CD4-positive, alpha-beta T cell treated with Interleukin-10 for 1 hour (primary cell): ENCODE data around the gene PPM1M.

ENCODE experiments used
- DNase-seq: peaks from one replicate; pipeline ENCODE4 v3.0.0-alpha.2; 2020

PPM1M gene, protein sequence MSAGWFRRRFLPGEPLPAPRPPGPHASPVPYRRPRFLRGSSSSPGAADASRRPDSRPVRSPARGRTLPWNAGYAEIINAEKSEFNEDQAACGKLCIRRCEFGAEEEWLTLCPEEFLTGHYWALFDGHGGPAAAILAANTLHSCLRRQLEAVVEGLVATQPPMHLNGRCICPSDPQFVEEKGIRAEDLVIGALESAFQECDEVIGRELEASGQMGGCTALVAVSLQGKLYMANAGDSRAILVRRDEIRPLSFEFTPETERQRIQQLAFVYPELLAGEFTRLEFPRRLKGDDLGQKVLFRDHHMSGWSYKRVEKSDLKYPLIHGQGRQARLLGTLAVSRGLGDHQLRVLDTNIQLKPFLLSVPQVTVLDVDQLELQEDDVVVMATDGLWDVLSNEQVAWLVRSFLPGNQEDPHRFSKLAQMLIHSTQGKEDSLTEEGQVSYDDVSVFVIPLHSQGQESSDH

GRCh38 chr3:52245322-52246263 lies at the start of gene PPM1M:
Gene PPM1M, plus strand, starts transcription at chr3:52245759. Its CDS starts 66 bp downstream, at chr3:52245825.
- DNase-seq, result peak; percentile 78

- DNase-seq, result no peak
Measured at GRCh38 chr3:52195823-52196331, 49.7 kb upstream of the PPM1M start.

GRCh38 chr3:52196977-52197376 lies 48.6 kb upstream of the PPM1M start:
- no peak for DNase-seq

DNA sequence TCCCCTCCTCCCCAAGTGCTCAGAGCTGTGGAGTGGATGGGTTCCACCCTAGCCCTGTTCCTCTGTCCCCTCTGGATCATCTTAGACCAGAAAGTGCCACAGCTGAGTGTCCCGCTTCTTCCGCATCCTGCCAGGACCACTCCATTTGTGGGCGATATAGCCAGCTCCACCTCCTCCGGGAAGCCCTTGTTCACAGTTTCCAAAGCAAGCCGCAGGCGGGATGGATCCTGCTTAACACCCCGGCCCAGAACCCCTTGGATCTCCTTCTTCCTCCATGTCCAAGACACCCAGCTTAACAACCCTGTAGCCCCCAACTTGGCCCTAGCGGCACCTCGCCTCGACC lies 48.1 kb upstream of the PPM1M start:
- no peak for DNase-seq

- peak; percentile 94 for DNase-seq
Measured at GRCh38 chr3:52197842-52198625, 47.5 kb upstream of the PPM1M start, which contains the start of gene ALAS1. Gene ALAS1, plus strand, starts transcription at chr3:52198160. Its CDS starts 1,082 bp downstream, at chr3:52199242.

- no peak for DNase-seq
Measured at GRCh38 chr3:52198643-52199608, 46.6 kb upstream of the PPM1M start.

DNA sequence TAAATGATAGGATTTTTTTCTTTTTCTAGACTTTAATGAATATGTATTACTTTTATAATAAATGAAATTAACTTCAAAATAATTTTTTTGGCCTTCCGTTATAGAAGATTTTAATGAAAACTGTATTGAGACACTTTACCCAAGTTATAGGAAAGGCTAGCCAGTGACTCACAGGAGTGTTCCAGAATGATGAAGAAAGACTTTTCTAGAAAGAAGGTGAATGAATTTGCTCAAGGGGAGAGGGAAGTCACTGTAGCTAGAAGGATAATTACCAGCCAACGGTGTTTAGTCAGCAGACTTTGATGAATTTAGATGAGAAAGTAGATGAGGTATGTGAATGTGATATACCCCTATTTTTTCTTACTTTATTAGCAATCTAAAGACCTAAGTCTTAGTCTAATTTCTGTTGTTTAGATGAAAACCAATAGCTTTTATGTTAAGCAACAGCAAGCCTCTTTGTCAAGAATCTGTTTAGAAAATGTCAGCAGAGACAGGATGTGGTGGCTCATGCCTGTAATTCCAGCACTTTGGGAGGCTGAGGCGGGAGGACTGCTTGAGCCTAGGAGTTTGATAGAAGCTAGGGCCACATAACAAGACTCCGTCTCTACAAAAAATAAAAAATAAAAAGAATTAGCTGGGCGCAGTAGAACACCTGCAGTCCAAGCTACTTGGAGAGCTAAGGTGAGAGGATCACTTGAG lies 44.4 kb upstream of the PPM1M start:
- no peak for DNase-seq

- no peak for DNase-seq
Measured at GRCh38 chr3:52202384-52203077, 43.0 kb upstream of the PPM1M start.

DNA sequence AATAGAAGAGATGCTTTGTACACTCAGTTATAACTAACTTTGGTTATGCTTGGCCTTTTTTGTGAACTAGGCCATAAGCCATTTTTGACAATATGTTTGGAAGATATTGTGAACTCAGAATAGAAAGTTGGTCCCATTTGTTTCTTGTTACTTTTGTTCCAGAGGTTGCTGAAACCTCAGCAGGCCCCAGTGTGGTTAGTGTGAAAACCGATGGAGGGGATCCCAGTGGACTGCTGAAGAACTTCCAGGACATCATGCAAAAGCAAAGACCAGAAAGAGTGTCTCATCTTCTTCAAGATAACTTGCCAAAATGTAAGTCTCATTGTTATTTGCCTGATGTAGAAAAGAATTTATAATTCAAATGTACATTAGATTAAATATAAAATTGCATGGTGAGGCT lies 41.9 kb upstream of the PPM1M start:
- DNase-seq, result no peak

DNA sequence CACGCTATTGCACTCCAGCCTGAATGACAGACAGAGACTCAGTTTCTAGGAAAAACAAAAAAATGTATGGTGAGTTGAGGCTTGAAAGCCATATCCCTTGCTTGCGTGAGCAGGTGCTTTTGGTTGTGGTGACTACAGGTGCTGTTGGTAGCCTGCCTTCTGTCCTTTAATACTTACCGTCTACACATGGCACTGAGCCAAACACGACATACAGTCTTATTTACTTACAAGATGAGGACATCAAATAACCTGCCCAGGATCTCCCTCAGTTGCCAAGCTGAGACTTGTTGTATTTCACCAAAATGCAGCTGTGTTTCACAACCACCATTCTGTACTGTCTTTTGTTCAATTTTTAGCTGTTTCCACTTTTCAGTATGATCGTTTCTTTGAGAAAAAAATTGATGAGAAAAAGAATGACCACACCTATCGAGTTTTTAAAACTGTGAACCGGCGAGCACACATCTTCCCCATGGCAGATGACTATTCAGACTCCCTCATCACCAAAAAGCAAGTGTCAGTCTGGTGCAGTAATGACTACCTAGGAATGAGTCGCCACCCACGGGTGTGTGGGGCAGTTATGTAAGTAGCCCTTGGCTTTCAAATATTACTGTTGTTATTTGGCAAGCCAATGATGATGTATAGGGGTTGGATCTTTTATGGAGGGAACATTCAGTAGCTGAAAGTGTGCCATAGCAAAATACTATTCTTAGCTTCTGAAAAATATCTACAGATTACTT lies 41.1 kb upstream of the PPM1M start:
- DNase-seq, result no peak

DNA sequence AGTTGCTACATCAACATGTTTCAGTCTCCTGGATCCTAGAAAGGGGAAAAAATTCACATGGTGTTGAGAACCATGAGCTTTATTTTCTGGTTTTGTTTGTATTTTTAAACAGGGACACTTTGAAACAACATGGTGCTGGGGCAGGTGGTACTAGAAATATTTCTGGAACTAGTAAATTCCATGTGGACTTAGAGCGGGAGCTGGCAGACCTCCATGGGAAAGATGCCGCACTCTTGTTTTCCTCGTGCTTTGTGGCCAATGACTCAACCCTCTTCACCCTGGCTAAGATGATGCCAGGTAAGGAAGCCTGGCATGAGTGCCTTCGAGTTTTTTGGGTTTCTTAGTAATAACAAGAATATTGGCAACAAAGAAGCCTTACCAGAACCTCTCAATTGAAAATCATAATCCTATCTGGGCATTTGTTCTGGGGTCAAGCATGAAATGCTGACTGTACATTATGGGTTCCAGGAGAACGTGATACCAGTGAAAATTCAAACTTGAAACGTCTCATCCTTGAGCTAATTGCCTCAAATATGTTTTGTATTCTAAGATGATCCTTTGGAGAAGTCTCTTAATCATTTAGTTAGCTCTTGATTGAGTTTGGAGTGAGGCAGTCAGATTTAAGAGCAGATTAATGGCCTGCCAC lies 39.7 kb upstream of the PPM1M start:
- no peak for DNase-seq

- no peak for DNase-seq
Measured at GRCh38 chr3:52208556-52208955, 37.0 kb upstream of the PPM1M start.

GRCh38 chr3:52210037-52210436 lies 35.5 kb upstream of the PPM1M start:
- no peak for DNase-seq

DNA sequence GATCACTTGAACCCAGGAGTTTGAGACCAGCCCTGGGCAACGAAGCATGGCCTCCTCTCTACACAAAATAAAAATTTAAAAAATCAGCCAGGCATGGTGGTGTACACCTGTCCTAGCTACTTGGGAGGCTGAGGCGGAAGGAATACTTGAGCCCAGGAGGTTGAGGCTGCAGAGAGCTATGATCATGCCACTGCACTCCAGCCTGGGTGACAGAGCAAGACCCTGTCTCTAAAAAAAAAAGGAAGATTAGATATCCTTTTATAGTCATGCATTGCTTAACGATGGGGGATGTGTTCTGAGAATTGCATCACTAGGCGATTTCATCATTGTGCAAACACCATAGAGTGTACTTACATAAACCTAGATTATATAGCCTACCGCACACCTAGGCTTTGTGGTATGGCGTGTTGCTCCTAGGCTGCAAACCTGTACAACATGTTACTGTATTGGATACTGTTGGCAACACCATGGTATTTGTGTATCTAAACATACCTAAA lies 35.0 kb upstream of the PPM1M start:
- no peak for DNase-seq

- no peak for DNase-seq
Measured at GRCh38 chr3:52211268-52211891, 34.2 kb upstream of the PPM1M start.

DNA sequence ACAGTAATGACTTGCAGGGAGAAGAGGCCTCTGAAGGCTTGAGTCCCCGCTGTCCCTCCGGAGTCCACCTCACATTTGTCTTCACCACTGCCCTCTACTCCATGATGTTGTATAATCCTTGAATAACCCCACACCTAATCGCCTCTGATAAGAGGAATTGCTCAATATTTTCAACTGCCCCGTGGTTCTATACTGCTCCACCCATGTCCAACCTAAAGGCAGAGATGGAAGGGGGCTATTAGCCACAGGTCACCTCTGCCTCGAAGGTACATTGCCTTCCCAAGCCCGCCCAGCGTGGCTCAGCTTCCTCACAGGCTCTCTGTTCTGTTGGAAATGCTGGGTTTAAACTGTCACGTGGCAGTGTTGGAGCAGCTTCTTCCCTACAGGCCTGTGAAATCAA lies 32.6 kb upstream of the PPM1M start:
- no peak for DNase-seq

GRCh38 chr3:52213901-52214300 lies 31.7 kb upstream of the PPM1M start:
- DNase-seq, result no peak

GRCh38 chr3:52215351-52215750 lies 30.2 kb upstream of the PPM1M start:
- DNase-seq, result no peak
